ENCODE results near the gene MATN4. TPM values are rescaled to one million over a fixed set of nuclear protein-coding genes. Genes with fewer than 3 reads are reported as not detected.

Gene MATN4
- total RNA-seq, 2 donors from 2014 or later: 3.5 to 5.1 TPM

DNA sequence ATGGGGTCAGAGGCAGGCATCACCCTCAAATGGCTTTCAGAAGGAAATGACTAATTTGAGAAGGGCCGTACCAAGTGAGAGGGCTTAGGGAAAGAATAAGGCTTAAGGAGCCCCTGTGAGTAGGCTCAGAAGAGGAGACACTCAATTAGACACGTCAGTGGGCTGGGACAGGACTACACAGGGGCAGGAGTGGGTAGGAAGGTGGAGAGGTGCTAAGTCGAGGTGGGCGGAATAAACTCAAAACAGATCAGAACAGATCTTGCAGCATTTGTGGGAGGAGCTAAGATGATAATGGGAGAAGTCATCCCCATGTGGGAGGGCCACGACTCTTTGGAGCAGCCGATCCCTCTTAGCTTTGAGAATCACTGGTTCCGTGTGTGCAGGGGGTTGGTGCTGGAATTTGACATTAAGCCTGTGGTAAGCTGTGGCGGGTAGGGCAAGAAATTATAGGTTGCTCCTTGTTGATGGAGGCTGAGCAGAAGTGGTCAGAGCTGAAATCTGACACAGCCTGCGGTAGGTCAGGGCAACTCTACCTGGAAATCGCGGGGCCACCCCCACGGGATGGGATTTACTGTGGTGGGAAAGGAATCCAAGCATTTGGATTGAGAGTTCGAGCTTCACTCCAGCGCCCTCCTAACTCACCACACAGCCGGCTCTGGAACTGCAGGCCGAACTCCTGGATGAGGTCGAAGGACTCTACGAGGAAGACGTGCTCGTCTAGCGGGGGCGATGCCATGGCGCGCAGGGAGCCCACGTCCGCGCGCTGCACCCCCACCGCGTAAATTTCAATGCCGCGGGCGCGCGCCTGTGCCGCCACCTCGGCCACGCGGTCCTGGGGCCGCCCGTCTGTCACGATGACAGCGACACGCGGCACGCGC lies 4.3 kb downstream of the MATN4 start:
- peak overlapping the region; percentile 21 to 55 for H3K4me3 Mint-ChIP-seq
- DNase-seq (no peak), ATAC-seq (replicated peaks in 1 of 2) (peak; percentile 49 to 70)
- H3K9me3 Mint-ChIP-seq: no peaks in the 10 kb centered on the region
- peaks cover 40% of the 10 kb centered on the region for H3K4me1 Mint-ChIP-seq (ENCODE audit: low read depth)
- H3K27ac Mint-ChIP-seq: no peak overlapping the region
- H3K27me3 Mint-ChIP-seq (ENCODE audit: low read depth): peaks cover 67% of the 10 kb centered on the region
- peaks cover 0 to 4% of the 10 kb centered on the region in 2 donors for H3K36me3 Mint-ChIP-seq (ENCODE audit: insufficient read depth in 2 of 2)

DNA sequence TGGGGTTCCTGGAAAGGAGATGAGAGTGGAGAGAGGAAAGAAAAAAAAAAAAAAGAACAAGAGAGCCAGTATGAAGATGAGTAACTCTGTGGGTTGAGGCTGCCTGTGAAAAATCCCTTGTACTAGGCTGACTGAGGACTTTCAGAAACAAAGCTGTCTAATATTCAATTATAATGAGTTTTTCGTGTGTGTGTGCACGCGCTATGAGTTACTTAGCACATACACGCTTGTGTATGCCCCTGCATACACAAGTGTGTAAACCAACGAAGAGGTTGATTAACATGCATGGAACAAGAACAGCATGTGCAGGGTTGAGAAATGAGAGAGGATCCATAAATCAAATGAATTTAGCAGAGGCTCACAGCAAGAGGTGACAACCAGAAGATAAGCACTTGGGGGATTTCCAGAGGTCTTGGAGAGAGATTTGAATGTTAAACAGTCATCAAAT lies 6.3 kb downstream of the MATN4 start:
- Mint-ChIP-seq H3K4me1 (ENCODE audit: low read depth) (peaks cover 40% of the 10 kb centered on the region), H3K9me3 (no peaks in the 10 kb centered on the region), H3K27ac (peak overlapping the region; percentile 75), H3K36me3 (ENCODE audit: insufficient read depth in 2 of 2) (peaks cover 0 to 4% of the 10 kb centered on the region in 2 donors), H3K4me3 (peak overlapping the region; percentile 57 to 80), H3K27me3 (ENCODE audit: low read depth) (peaks cover 68% of the 10 kb centered on the region)
- ATAC-seq (replicated peaks in 1 of 2) (peak; percentile 73 to 74), DNase-seq (no peak)

DNA sequence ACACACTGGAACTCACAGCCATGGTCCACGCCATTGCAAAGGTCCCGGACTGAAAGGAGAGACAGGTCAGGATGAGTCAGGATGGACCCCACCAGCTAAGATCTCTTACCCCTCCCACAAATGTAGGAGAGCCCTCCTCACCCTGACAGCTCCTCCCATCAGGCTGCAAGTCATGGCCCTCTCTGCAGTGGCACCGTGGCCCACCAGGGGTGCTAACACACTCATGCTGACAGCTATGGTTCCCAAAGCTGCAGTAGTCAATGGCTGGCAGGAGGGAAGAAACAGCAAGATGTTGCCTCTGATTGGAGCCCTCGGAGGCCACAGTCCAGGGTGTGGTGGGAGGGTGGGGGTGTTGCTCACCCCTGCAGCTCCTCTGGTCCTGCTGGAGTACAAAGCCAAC lies 7.1 kb downstream of the MATN4 start:
- no peaks in the 10 kb centered on the region for H3K9me3 Mint-ChIP-seq
- H3K27me3 Mint-ChIP-seq (ENCODE audit: low read depth): peaks cover 65% of the 10 kb centered on the region
- ATAC-seq (replicated peaks in 1 of 2) (peak; percentile 55 to 64), DNase-seq (peak; percentile 63 to 71)
- H3K36me3 Mint-ChIP-seq (ENCODE audit: insufficient read depth in 2 of 2): peaks cover 0 to 4% of the 10 kb centered on the region in 2 donors
- no peak overlapping the region for H3K4me3 Mint-ChIP-seq
- peaks cover 40% of the 10 kb centered on the region for H3K4me1 Mint-ChIP-seq (ENCODE audit: low read depth)
- H3K27ac Mint-ChIP-seq: no peak overlapping the region

DNA sequence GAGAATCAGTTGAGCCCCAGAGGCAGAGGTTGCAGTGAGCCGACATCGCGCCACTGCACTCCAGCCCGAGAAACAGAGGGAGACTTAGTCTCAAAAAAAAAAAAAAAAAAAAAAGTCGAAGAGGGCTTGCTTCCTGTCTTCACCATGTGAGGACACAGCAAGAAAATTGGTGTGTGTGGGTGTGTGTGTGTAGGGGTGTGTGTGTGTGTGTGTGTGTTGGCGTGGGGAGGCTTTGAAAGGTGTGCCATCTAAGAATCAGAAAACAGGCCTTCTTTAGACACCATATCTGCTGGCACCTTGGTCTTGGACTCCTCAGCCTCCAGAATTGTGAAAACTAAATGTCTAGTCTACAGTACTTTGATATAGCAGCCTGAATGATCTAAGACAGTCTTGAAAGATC lies 8.3 kb downstream of the MATN4 start:
- Mint-ChIP-seq H3K27ac (no peak overlapping the region), H3K27me3 (ENCODE audit: low read depth) (peaks cover 61% of the 10 kb centered on the region), H3K4me3 (no peak overlapping the region), H3K36me3 (ENCODE audit: insufficient read depth in 2 of 2) (peaks cover 0 to 5% of the 10 kb centered on the region in 2 donors), H3K9me3 (peaks cover 0 to under 1% of the 10 kb centered on the region in 2 donors), H3K4me1 (ENCODE audit: low read depth) (peaks cover 40% of the 10 kb centered on the region)
- DNase-seq (no peak), ATAC-seq (replicated peaks in 1 of 2) (no peak)

GRCh38 chr20:45297786-45298497 lies 10.2 kb downstream of the MATN4 start:
- Mint-ChIP-seq H3K4me3 (no peak overlapping the region), H3K4me1 (ENCODE audit: low read depth) (peaks cover 33% of the 10 kb centered on the region), H3K27ac (no peak overlapping the region), H3K9me3 (peaks cover 0 to 2% of the 10 kb centered on the region in 2 donors), H3K36me3 (ENCODE audit: insufficient read depth in 2 of 2) (peaks cover 0 to 4% of the 10 kb centered on the region in 2 donors), H3K27me3 (ENCODE audit: low read depth) (peaks cover 54% of the 10 kb centered on the region)
- no peak for DNase-seq
- ATAC-seq (replicated peaks in 1 of 2): no peak

GRCh38 chr20:45294659-45295058 lies 13.4 kb downstream of the MATN4 start:
- Mint-ChIP-seq H3K4me1 (ENCODE audit: low read depth) (peaks cover 5% of the 10 kb centered on the region), H3K27me3 (ENCODE audit: low read depth) (peaks cover 40% of the 10 kb centered on the region), H3K4me3 (no peak overlapping the region)

GRCh38 chr20:45294003-45294368 lies 14.1 kb downstream of the MATN4 start:
- ATAC-seq (replicated peaks in 1 of 2) (no peak), DNase-seq (no peak)
- no peak overlapping the region for H3K27ac Mint-ChIP-seq
- H3K36me3 Mint-ChIP-seq (ENCODE audit: insufficient read depth in 2 of 2): peaks cover 0 to 4% of the 10 kb centered on the region in 2 donors
- H3K4me3 Mint-ChIP-seq: peak overlapping the region; percentile 79
- peaks cover 0 to 2% of the 10 kb centered on the region in 2 donors for H3K9me3 Mint-ChIP-seq
- peaks cover 5% of the 10 kb centered on the region for H3K4me1 Mint-ChIP-seq (ENCODE audit: low read depth)
- H3K27me3 Mint-ChIP-seq (ENCODE audit: low read depth): peaks cover 40% of the 10 kb centered on the region

More at GRCh38 chr20:45294659-45295058, 13.4 kb downstream of the MATN4 start:
- H3K27ac Mint-ChIP-seq: no peak overlapping the region
- H3K9me3 Mint-ChIP-seq: peaks cover 0 to 2% of the 10 kb centered on the region in 2 donors
- ATAC-seq (replicated peaks in 1 of 2): no peak
- no peak for DNase-seq
- H3K36me3 Mint-ChIP-seq (ENCODE audit: insufficient read depth in 2 of 2): peaks cover 0 to 4% of the 10 kb centered on the region in 2 donors

- H3K4me1 Mint-ChIP-seq (ENCODE audit: low read depth): peaks cover 5% of the 10 kb centered on the region
- DNase-seq: peak; percentile 87 to 90
- ATAC-seq (replicated peaks in 1 of 2): peak; percentile 87 to 90
- H3K27me3 Mint-ChIP-seq (ENCODE audit: low read depth): peaks cover 47% of the 10 kb centered on the region
- peak overlapping the region; percentile 79 for H3K4me3 Mint-ChIP-seq
- H3K27ac Mint-ChIP-seq: no peak overlapping the region
- peaks cover 0 to 4% of the 10 kb centered on the region in 2 donors for H3K36me3 Mint-ChIP-seq (ENCODE audit: insufficient read depth in 2 of 2)
- peaks cover 0 to 2% of the 10 kb centered on the region in 2 donors for H3K9me3 Mint-ChIP-seq
Measured at GRCh38 chr20:45293041-45294002, 14.8 kb downstream of the MATN4 start.

GRCh38 chr20:45292343-45292742 lies 15.8 kb downstream of the MATN4 start:
- Mint-ChIP-seq H3K36me3 (ENCODE audit: insufficient read depth in 2 of 2) (peaks cover 0 to 4% of the 10 kb centered on the region in 2 donors), H3K4me3 (no peak overlapping the region), H3K9me3 (peaks cover 0 to 2% of the 10 kb centered on the region in 2 donors), H3K4me1 (ENCODE audit: low read depth) (peaks cover 5% of the 10 kb centered on the region), H3K27ac (no peak overlapping the region), H3K27me3 (ENCODE audit: low read depth) (peaks cover 51% of the 10 kb centered on the region)
- DNase-seq (no peak), ATAC-seq (replicated peaks in 1 of 2) (no peak)

GRCh38 chr20:45291526-45291925 lies 16.6 kb downstream of the MATN4 start:
- Mint-ChIP-seq H3K27ac (no peak overlapping the region), H3K4me1 (ENCODE audit: low read depth) (peaks cover 5% of the 10 kb centered on the region), H3K4me3 (no peak overlapping the region), H3K27me3 (ENCODE audit: low read depth) (peaks cover 53% of the 10 kb centered on the region), H3K36me3 (ENCODE audit: insufficient read depth in 2 of 2) (peaks cover 0 to 4% of the 10 kb centered on the region in 2 donors), H3K9me3 (peaks cover 0 to 2% of the 10 kb centered on the region in 2 donors)
- DNase-seq (no peak), ATAC-seq (replicated peaks in 1 of 2) (no peak)

GRCh38 chr20:45290677-45291355 lies 17.3 kb downstream of the MATN4 start:
- Mint-ChIP-seq H3K4me1 (ENCODE audit: low read depth) (peaks cover 5% of the 10 kb centered on the region), H3K27ac (no peak overlapping the region), H3K27me3 (ENCODE audit: low read depth) (peaks cover 53% of the 10 kb centered on the region), H3K4me3 (no peak overlapping the region), H3K9me3 (peaks cover 0 to 2% of the 10 kb centered on the region in 2 donors), H3K36me3 (ENCODE audit: insufficient read depth in 2 of 2) (peaks cover 0 to 4% of the 10 kb centered on the region in 2 donors)
- ATAC-seq (replicated peaks in 1 of 2) (peak; percentile 34 to 44), DNase-seq (peak; percentile 64 to 79)
